HEK293 (cell line): ENCODE data around the gene ATP6V0A4.

Experiments used
- ZNF621 ChIP-seq: fragments of 450-650 bp; formaldehyde crosslinking; IDR thresholded peaks from 2 replicates; pipeline ENCODE4 v1.5.1; 2017; ENCODE audit warnings: missing biosample characterization, missing genetic modification characterization
- ZNF701 ChIP-seq: fragments of 450-650 bp; formaldehyde crosslinking; IDR thresholded peaks from 2 replicates; pipeline ENCODE4 v1.5.1; 2016; ENCODE audit warnings: missing biosample characterization, missing genetic modification characterization

DNA sequence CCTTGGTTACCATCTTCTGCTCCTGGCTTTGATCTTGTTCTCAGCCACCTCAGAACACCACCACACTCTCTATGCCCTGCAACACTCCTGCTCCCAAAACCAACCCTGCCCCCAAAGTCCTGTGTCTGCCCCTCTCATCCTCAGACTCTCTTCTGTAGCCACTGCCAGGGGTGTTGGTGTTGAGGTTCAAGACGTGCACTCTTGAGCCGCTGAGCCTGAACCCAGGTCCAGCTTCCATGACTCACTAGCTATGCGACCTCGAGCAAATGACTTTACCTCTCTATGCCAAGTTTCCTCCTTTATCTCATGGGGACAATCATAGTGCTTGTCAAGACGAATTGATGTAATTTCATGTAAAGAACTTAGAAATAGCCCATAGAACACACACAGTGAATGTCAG is 840 bp upstream of the ATP6V0A4 start:
- no peak for TF ChIP-seq ZNF701
- TF ChIP-seq ZNF621 (tag by site-specific recombination) = no peak
